OCI-LY1 (cell line): ENCODE results near the gene UBE2H.
A peak's percentile ranks its signal among the peaks of the same experiment; 100 is the strongest.

Experiments
- H2AFZ ChIP-seq: fragments of 200-600 bp; sonication (generic), shearing (Covaris generic); 2 replicates; pipeline ENCODE4 v1.6.0; 2014; ENCODE audit warnings: antibody characterized with exemption, mild to moderate bottlenecking, low read length
- H3F3A ChIP-seq: fragments of 200-600 bp; sonication (generic), shearing (Covaris generic); 2 replicates; pipeline ENCODE4 v1.6.0; 2014; ENCODE audit warnings: mild to moderate bottlenecking, antibody characterized with exemption, low read length, moderate library complexity; ENCODE audit not compliant: insufficient read depth
- H3K27ac ChIP-seq: fragments of 200-600 bp; sonication (generic); 2 replicates; pipeline ENCODE4 v1.5.1; 2014; ENCODE audit warnings: low read length, mixed run types, mild to moderate bottlenecking, low read depth; ENCODE audit not compliant: poor library complexity, severe bottlenecking
- H3K27me3 ChIP-seq: fragments of 200-600 bp; sonication (generic); 2 replicates; pipeline ENCODE4 v1.6.0; 2014; ENCODE audit warnings: antibody characterized with exemption, mild to moderate bottlenecking, low read length, moderate library complexity; ENCODE audit not compliant: insufficient read depth
- H3K36me3 ChIP-seq: fragments of 200-600 bp; sonication (generic); 2 replicates; pipeline ENCODE4 v1.6.1; 2014; ENCODE audit warnings: mild to moderate bottlenecking, antibody characterized with exemption, low read length, moderate library complexity, mixed read lengths; ENCODE audit not compliant: insufficient read depth
- H3K4me1 ChIP-seq: fragments of 200-600 bp; sonication (generic); 2 replicates; pipeline ENCODE4 v1.5.1; 2014; ENCODE audit warnings: mild to moderate bottlenecking, low read length, moderate library complexity; ENCODE audit not compliant: insufficient read depth, severe bottlenecking
- H3K4me2 ChIP-seq: fragments of 200-600 bp; sonication (generic), shearing (Covaris generic); 2 replicates; pipeline ENCODE4 v1.6.1; 2014; ENCODE audit warnings: low read length
- H3K4me3 ChIP-seq: fragments of 200-600 bp; sonication (generic); 2 replicates; pipeline ENCODE4 v1.5.1; 2014; ENCODE audit warnings: low read length, low read depth, mild to moderate bottlenecking, mixed read lengths; ENCODE audit not compliant: poor library complexity, severe bottlenecking
- H3K79me2 ChIP-seq: fragments of 200-600 bp; shearing (Covaris generic); 2 replicates; pipeline ENCODE4 v1.6.1; 2016; ENCODE audit warnings: mixed run types, low read length, mixed read lengths; ENCODE audit not compliant: insufficient read depth
- H3K9ac ChIP-seq: fragments of 200-600 bp; sonication (generic), shearing (Covaris generic); 2 replicates; pipeline ENCODE4 v1.6.1; 2014; ENCODE audit warnings: mild to moderate bottlenecking, low read length, mixed read lengths
- H3K9me2 ChIP-seq: fragments of 200-600 bp; sonication (generic), shearing (Covaris generic); 2 replicates; pipeline ENCODE4 v1.6.1; 2014; ENCODE audit warnings: low read depth, mild to moderate bottlenecking, low read length, mixed read lengths
- H3K9me3 ChIP-seq: fragments of 200-600 bp; shearing (Covaris generic); 2 replicates; pipeline ENCODE4 v1.6.1; 2014; ENCODE audit warnings: low read length, mixed read lengths
- H4K20me1 ChIP-seq: fragments of 200-600 bp; sonication (generic), shearing (Covaris generic); 2 replicates; pipeline ENCODE4 v1.6.0; 2016; ENCODE audit warnings: mild to moderate bottlenecking, low read length; ENCODE audit not compliant: insufficient read depth
- CTCF ChIP-seq: fragments of 200-600 bp; sonication (generic), shearing (Covaris generic); IDR thresholded peaks from 2 replicates; pipeline ENCODE4 v1.5.1; 2017; ENCODE audit warnings: mild to moderate bottlenecking, antibody characterized with exemption, low read length, moderate library complexity, mixed read lengths
- EZH2 ChIP-seq: fragments of 200-600 bp; sonication (generic), shearing (Covaris generic); IDR thresholded peaks from 2 replicates; pipeline ENCODE4 v1.8.0; 2017; ENCODE audit warnings: borderline replicate concordance, mixed run types, mild to moderate bottlenecking, antibody characterized with exemption, low read length, moderate library complexity, mixed read lengths

Gene UBE2H

GRCh38 chr7:129857313-129857712 is 95.4 kb downstream of the UBE2H start:
- Histone ChIP-seq H3K4me3 (no peak overlapping the region), H3K27me3 (no peaks in the 10 kb centered on the region), H2AFZ (no peak overlapping the region), H3F3A (peaks cover 8% of the 10 kb centered on the region; the same call in 1 of the 2 replicates), H4K20me1 (no peaks in the 10 kb centered on the region), H3K4me2 (no peak overlapping the region), H3K9me3 (no peaks in the 10 kb centered on the region), H3K9me2 (no peaks in the 10 kb centered on the region), H3K79me2 (peaks cover 22% of the 10 kb centered on the region; the same call in 1 of the 2 replicates), H3K36me3 (peaks cover 59% of the 10 kb centered on the region; the same call in 1 of the 2 replicates), H3K27ac (peak overlapping the region; percentile 59), H3K4me1 (peaks cover 68% of the 10 kb centered on the region), H3K9ac (no peak overlapping the region)
- TF ChIP-seq EZH2 (no peak), CTCF (no peak)

GRCh38 chr7:129855935-129856717 is 96.6 kb downstream of the UBE2H start:
- H3K9me2 ChIP-seq: no peaks in the 10 kb centered on the region
- no peak overlapping the region for H3K9ac ChIP-seq
- H4K20me1 ChIP-seq: no peaks in the 10 kb centered on the region
- H3K9me3 ChIP-seq: no peaks in the 10 kb centered on the region
- H3F3A ChIP-seq: peaks cover 8% of the 10 kb centered on the region; the same call in 1 of the 2 replicates
- no peak overlapping the region for H3K4me3 ChIP-seq
- H3K27me3 ChIP-seq: no peaks in the 10 kb centered on the region
- no peak overlapping the region for H2AFZ ChIP-seq
- H3K27ac ChIP-seq: peak overlapping the region; percentile 18
- TF ChIP-seq CTCF (no peak), EZH2 (no peak)
- H3K4me2 ChIP-seq: no peak overlapping the region
- H3K36me3 ChIP-seq: peaks cover 53% of the 10 kb centered on the region; the same call in 1 of the 2 replicates
- peaks cover 62% of the 10 kb centered on the region for H3K4me1 ChIP-seq
- 0 out of 2 replicates have a peak, but pooled peaks cover 16% of the 10 kb centered on the region for H3K79me2 ChIP-seq

- H3F3A ChIP-seq: peaks cover 8% of the 10 kb centered on the region; the same call in 1 of the 2 replicates
- no peak overlapping the region for H2AFZ ChIP-seq
- H3K9ac ChIP-seq: no peak overlapping the region
- H3K36me3 ChIP-seq: peaks cover 53% of the 10 kb centered on the region; the same call in 1 of the 2 replicates
- no peak overlapping the region for H3K4me3 ChIP-seq
- TF ChIP-seq CTCF: no peak
- no peak for TF ChIP-seq EZH2
- H3K4me2 ChIP-seq: no peak overlapping the region
- peaks cover 62% of the 10 kb centered on the region for H3K4me1 ChIP-seq
- no peaks in the 10 kb centered on the region for H3K9me3 ChIP-seq
- H4K20me1 ChIP-seq: no peaks in the 10 kb centered on the region
- no peaks in the 10 kb centered on the region for H3K27me3 ChIP-seq
- peak overlapping the region; percentile 31 for H3K27ac ChIP-seq
- no peaks in the 10 kb centered on the region for H3K9me2 ChIP-seq
- 0 out of 2 replicates have a peak, but pooled peaks cover 11% of the 10 kb centered on the region for H3K79me2 ChIP-seq
Measured at GRCh38 chr7:129855234-129855673, 97.5 kb downstream of the UBE2H start.
